ENCODE results near the gene TPRG1.

TPRG1 gene

GRCh38 chr3:189330066-189330465, 158.3 kb downstream of the TPRG1 start:
- WGBS = 95% methylated on average over 4 of the region's 4 CpGs

GRCh38 chr3:189331002-189331418, 159.2 kb downstream of the TPRG1 start:
- Histone ChIP-seq H2AK5ac (ENCODE audit: low read length, severe bottlenecking) (no peak overlapping the region), H3K9ac (ENCODE audit: low read length) (no peak overlapping the region), H2BK12ac (ENCODE audit: low read length in 2 of 2) (no peak overlapping the region), H3K27me3 (ENCODE audit: control insufficient read depth in 1 of 2, insufficient read depth in 1 of 2, low read length in 2 of 2) (no peaks in the 10 kb centered on the region), H4K91ac (ENCODE audit: low read length) (no peak overlapping the region), H3K27ac (ENCODE audit: low read length, poor library complexity, severe bottlenecking) (no peak overlapping the region), H2BK120ac (ENCODE audit: low read depth, low read length) (no peak overlapping the region), H3K9me3 (ENCODE audit: control insufficient read depth, low read length) (no peaks in the 10 kb centered on the region), H3K36me3 (ENCODE audit: control insufficient read depth in 1 of 2, insufficient read depth in 2 of 2, low read depth in 1 of 2, low read length in 2 of 2) (no peaks in the 10 kb centered on the region), H3K79me1 (replicated peaks; ENCODE audit: low read length, poor library complexity, severe bottlenecking) (no peaks in the 10 kb centered on the region), H3K4me2 (ENCODE audit: low read length, poor library complexity, severe bottlenecking) (no peak overlapping the region), H3K18ac (ENCODE audit: low read depth in 1 of 2, low read length in 2 of 2) (no peak overlapping the region), H3K4me1 (ENCODE audit: control insufficient read depth, insufficient read depth, low read depth, low read length) (peaks cover 2% of the 10 kb centered on the region), H3K23ac (ENCODE audit: low read length in 2 of 2) (no peak overlapping the region), H4K8ac (ENCODE audit: low read length) (no peak overlapping the region), H3K4ac (ENCODE audit: low read depth in 1 of 2, low read length in 2 of 2) (no peak overlapping the region), H3K14ac (ENCODE audit: low read length in 2 of 2) (no peak overlapping the region), H3K4me3 (ENCODE audit: insufficient read depth in 1 of 2, low read depth in 1 of 2, low read length in 2 of 2) (no peak overlapping the region), H2AFZ (ENCODE audit: low read depth, low read length) (no peak overlapping the region), H2BK5ac (ENCODE audit: low read depth, low read length, poor library complexity, severe bottlenecking) (no peak overlapping the region), H2BK15ac (ENCODE audit: low read depth, poor library complexity, severe bottlenecking) (no peak overlapping the region)
- 81% methylated on average over 5 of the region's 6 CpGs for WGBS
- no peak for DNase-seq

More at GRCh38 chr3:189330066-189330465, 158.3 kb downstream of the TPRG1 start:
- no peak overlapping the region for H4K8ac ChIP-seq (ENCODE audit: low read length)
- H3K14ac ChIP-seq (ENCODE audit: low read length in 2 of 2) = no peak overlapping the region
- no peak overlapping the region for H2AFZ ChIP-seq (ENCODE audit: low read depth, low read length)
- no peak overlapping the region for H3K9ac ChIP-seq (ENCODE audit: low read length)
- H3K4ac ChIP-seq (ENCODE audit: low read depth in 1 of 2, low read length in 2 of 2) = no peak overlapping the region
- no peak for DNase-seq
- no peak overlapping the region for H2AK5ac ChIP-seq (ENCODE audit: low read length, severe bottlenecking)
- H2BK15ac ChIP-seq (ENCODE audit: low read depth, poor library complexity, severe bottlenecking) = no peak overlapping the region
- H3K23ac ChIP-seq (ENCODE audit: low read length in 2 of 2) = no peak overlapping the region
- no peak overlapping the region for H3K4me3 ChIP-seq (ENCODE audit: insufficient read depth in 1 of 2, low read depth in 1 of 2, low read length in 2 of 2)
- H2BK5ac ChIP-seq (ENCODE audit: low read depth, low read length, poor library complexity, severe bottlenecking) = no peak overlapping the region
- H3K4me1 ChIP-seq (ENCODE audit: control insufficient read depth, insufficient read depth, low read depth, low read length) = peaks cover 2% of the 10 kb centered on the region
- no peak overlapping the region for H2BK120ac ChIP-seq (ENCODE audit: low read depth, low read length)
- no peak overlapping the region for H3K27ac ChIP-seq (ENCODE audit: low read length, poor library complexity, severe bottlenecking)
- no peaks in the 10 kb centered on the region for H3K9me3 ChIP-seq (ENCODE audit: control insufficient read depth, low read length)
- no peak overlapping the region for H4K91ac ChIP-seq (ENCODE audit: low read length)
- no peaks in the 10 kb centered on the region for H3K79me1 ChIP-seq (replicated peaks; ENCODE audit: low read length, poor library complexity, severe bottlenecking)
- no peaks in the 10 kb centered on the region for H3K36me3 ChIP-seq (ENCODE audit: control insufficient read depth in 1 of 2, insufficient read depth in 2 of 2, low read depth in 1 of 2, low read length in 2 of 2)
- no peak overlapping the region for H3K18ac ChIP-seq (ENCODE audit: low read depth in 1 of 2, low read length in 2 of 2)
- no peak overlapping the region for H3K4me2 ChIP-seq (ENCODE audit: low read length, poor library complexity, severe bottlenecking)
- H3K27me3 ChIP-seq (ENCODE audit: control insufficient read depth in 1 of 2, insufficient read depth in 1 of 2, low read length in 2 of 2) = no peaks in the 10 kb centered on the region
- H2BK12ac ChIP-seq (ENCODE audit: low read length in 2 of 2) = peak overlapping the region in 1 of 2 experiments; percentile 66

- H3K4me3 ChIP-seq (ENCODE audit: insufficient read depth in 1 of 2, low read depth in 1 of 2, low read length in 2 of 2) = no peak overlapping the region
- WGBS = 65% methylated on average over 2 of the region's 3 CpGs
Observed at GRCh38 chr3:189334064-189334920, 162.5 kb downstream of the TPRG1 start.

GRCh38 chr3:189337673-189338091, 165.9 kb downstream of the TPRG1 start:
- H2AFZ ChIP-seq (ENCODE audit: low read depth, low read length) = no peak overlapping the region
- H2BK5ac ChIP-seq (ENCODE audit: low read depth, low read length, poor library complexity, severe bottlenecking) = no peak overlapping the region
- H2BK120ac ChIP-seq (ENCODE audit: low read depth, low read length) = no peak overlapping the region
- H2BK12ac ChIP-seq (ENCODE audit: low read length in 2 of 2) = no peak overlapping the region
- no peak overlapping the region for H3K4me3 ChIP-seq (ENCODE audit: insufficient read depth in 1 of 2, low read depth in 1 of 2, low read length in 2 of 2)
- no peak overlapping the region for H4K8ac ChIP-seq (ENCODE audit: low read length)
- peaks cover 2% of the 10 kb centered on the region for H3K4me1 ChIP-seq (ENCODE audit: control insufficient read depth, insufficient read depth, low read depth, low read length)
- no peak overlapping the region for H2BK15ac ChIP-seq (ENCODE audit: low read depth, poor library complexity, severe bottlenecking)
- H3K9ac ChIP-seq (ENCODE audit: low read length) = no peak overlapping the region
- H3K9me3 ChIP-seq (ENCODE audit: control insufficient read depth, low read length) = peaks cover 5% of the 10 kb centered on the region
- H3K23ac ChIP-seq (ENCODE audit: low read length in 2 of 2) = no peak overlapping the region
- H3K18ac ChIP-seq (ENCODE audit: low read depth in 1 of 2, low read length in 2 of 2) = no peak overlapping the region
- no peaks in the 10 kb centered on the region for H3K27me3 ChIP-seq (ENCODE audit: control insufficient read depth in 1 of 2, insufficient read depth in 1 of 2, low read length in 2 of 2)
- no peak for DNase-seq
- H2AK5ac ChIP-seq (ENCODE audit: low read length, severe bottlenecking) = no peak overlapping the region
- H4K91ac ChIP-seq (ENCODE audit: low read length) = no peak overlapping the region
- H3K4ac ChIP-seq (ENCODE audit: low read depth in 1 of 2, low read length in 2 of 2) = no peak overlapping the region
- no peak overlapping the region for H3K27ac ChIP-seq (ENCODE audit: low read length, poor library complexity, severe bottlenecking)
- H3K36me3 ChIP-seq (ENCODE audit: control insufficient read depth in 1 of 2, insufficient read depth in 2 of 2, low read depth in 1 of 2, low read length in 2 of 2) = no peaks in the 10 kb centered on the region
- no peaks in the 10 kb centered on the region for H3K79me1 ChIP-seq (replicated peaks; ENCODE audit: low read length, poor library complexity, severe bottlenecking)
- no peak overlapping the region for H3K4me2 ChIP-seq (ENCODE audit: low read length, poor library complexity, severe bottlenecking)
- no peak overlapping the region for H3K14ac ChIP-seq (ENCODE audit: low read length in 2 of 2)

More at GRCh38 chr3:189334064-189334920, 162.5 kb downstream of the TPRG1 start:
- H2BK5ac ChIP-seq (ENCODE audit: low read depth, low read length, poor library complexity, severe bottlenecking) = no peak overlapping the region
- no peaks in the 10 kb centered on the region for H3K36me3 ChIP-seq (ENCODE audit: control insufficient read depth in 1 of 2, insufficient read depth in 2 of 2, low read depth in 1 of 2, low read length in 2 of 2)
- no peak overlapping the region for H3K4ac ChIP-seq (ENCODE audit: low read depth in 1 of 2, low read length in 2 of 2)
- H3K14ac ChIP-seq (ENCODE audit: low read length in 2 of 2) = no peak overlapping the region
- H2AK5ac ChIP-seq (ENCODE audit: low read length, severe bottlenecking) = no peak overlapping the region
- no peaks in the 10 kb centered on the region for H3K27me3 ChIP-seq (ENCODE audit: control insufficient read depth in 1 of 2, insufficient read depth in 1 of 2, low read length in 2 of 2)
- peaks cover 2% of the 10 kb centered on the region for H3K4me1 ChIP-seq (ENCODE audit: control insufficient read depth, insufficient read depth, low read depth, low read length)
- H3K18ac ChIP-seq (ENCODE audit: low read depth in 1 of 2, low read length in 2 of 2) = no peak overlapping the region
- no peak overlapping the region for H3K27ac ChIP-seq (ENCODE audit: low read length, poor library complexity, severe bottlenecking)
- H3K9me3 ChIP-seq (ENCODE audit: control insufficient read depth, low read length) = peaks cover 5% of the 10 kb centered on the region
- H3K9ac ChIP-seq (ENCODE audit: low read length) = peak overlapping the region; percentile 62
- H3K79me1 ChIP-seq (replicated peaks; ENCODE audit: low read length, poor library complexity, severe bottlenecking) = no peaks in the 10 kb centered on the region
- no peak overlapping the region for H2BK120ac ChIP-seq (ENCODE audit: low read depth, low read length)
- H2BK15ac ChIP-seq (ENCODE audit: low read depth, poor library complexity, severe bottlenecking) = no peak overlapping the region
- no peak overlapping the region for H3K23ac ChIP-seq (ENCODE audit: low read length in 2 of 2)
- no peak overlapping the region for H4K91ac ChIP-seq (ENCODE audit: low read length)
- H4K8ac ChIP-seq (ENCODE audit: low read length) = no peak overlapping the region
- H3K4me2 ChIP-seq (ENCODE audit: low read length, poor library complexity, severe bottlenecking) = no peak overlapping the region
- no peak overlapping the region for H2AFZ ChIP-seq (ENCODE audit: low read depth, low read length)
- DNase-seq = peak; percentile 80
- no peak overlapping the region for H2BK12ac ChIP-seq (ENCODE audit: low read length in 2 of 2)

Measured in mesenchymal stem cell (in vitro differentiated cells and primary cell).